CD14-positive monocyte (primary cell): ENCODE data around the gene CST1. TPM values are rescaled to one million over a fixed set of nuclear protein-coding genes. Genes with fewer than 3 reads are reported as not detected.

ENCODE experiments used
- DNase-seq, 3 donors: peaks; one replicate each; pipeline ENCODE4 v3.0.0-alpha.2; 2011 to 2022
- H2AFZ ChIP-seq: 2 replicates; pipeline ENCODE4 v1.6.0; 2012; ENCODE audit warnings: mild to moderate bottlenecking, low read depth, low read length, inconsistent platforms; ENCODE audit not compliant: insufficient read depth, poor library complexity, severe bottlenecking
- H3K27ac ChIP-seq, 2 donors: 1 replicate in 1 of 2; 2 replicates in 1 of 2; pipeline ENCODE4 v1.5.1; 2012 to 2013; ENCODE audit warnings: low read length in 2 of 2, control low read depth in 1 of 2, inconsistent platforms in 1 of 2, low read depth in 1 of 2, mild to moderate bottlenecking in 1 of 2
- H3K27me3 ChIP-seq, 2 donors: one replicate each; pipeline versions ENCODE4 v1.6.0 to v1.6.1; 2011 to 2013; ENCODE audit warnings: low read length in 2 of 2; ENCODE audit not compliant: control insufficient read depth in 2 of 2, insufficient read depth in 2 of 2
- H3K36me3 ChIP-seq, 2 donors: replicated peaks in 1 of 2; 1 replicate in 1 of 2; 2 replicates in 1 of 2; pipeline versions ENCODE4 v1.5.1 to v1.6.1; 2012 to 2013; ENCODE audit warnings: low read length in 2 of 2, control low read depth in 1 of 2, inconsistent platforms in 1 of 2, mild to moderate bottlenecking in 1 of 2; ENCODE audit not compliant: insufficient read depth in 2 of 2, control insufficient read depth in 1 of 2
- H3K4me1 ChIP-seq, 2 donors: 1 replicate in 1 of 2; 2 replicates in 1 of 2; pipeline versions ENCODE4 v1.5.1 to v1.6.1; 2012 to 2013; ENCODE audit warnings: low read length in 2 of 2, control low read depth in 1 of 2, inconsistent platforms in 1 of 2, mild to moderate bottlenecking in 1 of 2, moderate library complexity in 1 of 2; ENCODE audit not compliant: insufficient read depth in 2 of 2, control insufficient read depth in 1 of 2
- H3K4me2 ChIP-seq: replicated peaks from 2 replicates; pipeline ENCODE3; 2012; ENCODE audit warnings: low read length, moderate library complexity, mild to moderate bottlenecking; ENCODE audit not compliant: poor library complexity, severe bottlenecking; ENCODE audit errors: extremely low read depth
- H3K4me3 ChIP-seq, 3 experiments: fragments of 200-600 bp in 1 of 3; sonication (generic) in 1 of 3; replicated peaks in 1 of 3; 1 replicate in 2 of 3; 2 replicates in 1 of 3; pipeline ENCODE4 v1.5.1; 2011 to 2013; ENCODE audit warnings: low read length in 3 of 3, mild to moderate bottlenecking in 3 of 3, control low read depth in 2 of 3, low read depth in 2 of 3, inconsistent platforms in 1 of 3, moderate library complexity in 1 of 3
- H3K79me2 ChIP-seq: 2 replicates; pipeline ENCODE4 v1.6.0; 2012; ENCODE audit warnings: mild to moderate bottlenecking, control low read depth, inconsistent platforms, low read length, moderate library complexity; ENCODE audit not compliant: insufficient read depth
- H3K9ac ChIP-seq: 2 replicates; pipeline ENCODE4 v1.6.0; 2017; ENCODE audit warnings: low read length, mild to moderate bottlenecking; ENCODE audit not compliant: insufficient read depth, poor library complexity, severe bottlenecking
- H3K9me3 ChIP-seq, 2 donors: replicated peaks in 1 of 2; 1 replicate in 1 of 2; 2 replicates in 1 of 2; pipeline versions ENCODE4 v1.5.1 to v1.6.1; 2012 to 2013; ENCODE audit warnings: low read length in 2 of 2, control low read depth in 1 of 2; ENCODE audit not compliant: control insufficient read depth in 1 of 2, insufficient read depth in 1 of 2
- H4K20me1 ChIP-seq: 2 replicates; pipeline ENCODE4 v1.6.0; 2012; ENCODE audit warnings: mild to moderate bottlenecking, low read length, control low read depth, moderate library complexity; ENCODE audit not compliant: insufficient read depth
- H3K27ac Mint-ChIP-seq, 7 donors: one replicate each; pipeline ENCODE4 v1.8.0; 2020; ENCODE audit warnings: mild to moderate bottlenecking in 7 of 7, mixed read lengths in 7 of 7, moderate library complexity in 6 of 7, inconsistent platforms in 2 of 7
- H3K27me3 Mint-ChIP-seq, 3 donors: one replicate each; pipeline ENCODE4 v1.8.0; 2021 to 2022; ENCODE audit warnings: low read depth in 3 of 3, mild to moderate bottlenecking in 3 of 3, mixed read lengths in 3 of 3, moderate library complexity in 3 of 3, inconsistent platforms in 1 of 3
- H3K36me3 Mint-ChIP-seq, 2 donors: one replicate each; pipeline ENCODE4 v1.8.0; 2020; ENCODE audit warnings: mixed read lengths in 2 of 2, inconsistent platforms in 1 of 2, mild to moderate bottlenecking in 1 of 2
- H3K4me1 Mint-ChIP-seq: one replicate; pipeline ENCODE4 v1.8.0; 2020; ENCODE audit warnings: mild to moderate bottlenecking, mixed read lengths
- H3K4me3 Mint-ChIP-seq, 2 donors: one replicate each; pipeline ENCODE4 v1.8.0; 2020; ENCODE audit warnings: mild to moderate bottlenecking in 2 of 2, mixed read lengths in 2 of 2, moderate library complexity in 1 of 2
- H3K9me3 Mint-ChIP-seq, 7 donors: one replicate each; pipeline ENCODE4 v1.8.0; 2020 to 2022; ENCODE audit warnings: mixed read lengths in 7 of 7, mild to moderate bottlenecking in 6 of 7, moderate library complexity in 6 of 7, inconsistent platforms in 2 of 7
- WGBS: methylation state at CpG from one replicate; pipeline ENCODE4 v1.1.5; 2013; ENCODE audit warnings: missing lambda C conversion rate; ENCODE audit not compliant: insufficient coverage; 5-methylcytosine and 5-hydroxymethylcytosine counted together
- intact Hi-C, 2 donors: fragments of 100-400 bp; cut with micrococcal nuclease; formaldehyde crosslinking; loops; one replicate each; pipeline versions ENCODE4 v1.15.0 to v1.15.1; 2023
- polyA plus RNA-seq, 3 donors: library from polyadenylated mRNA; depleted of rRNA in 1 of 3; unstranded in 2 of 3; stranded (reverse) in 1 of 3; fragments of 300-500 nt in 2 of 3; fragments of >200 nt in 1 of 3; fragmentation: Illumina TruSeq in 2 of 3; gene quantifications; 1 replicate in 2 of 3; 2 replicates in 1 of 3; pipeline ENCODE4 v1.2.3, GENCODE V29; 2012 to 2021
- small RNA-seq: library from RNA; depleted of rRNA; stranded (forward); fragments of <200 nt; gene quantifications from one replicate; pipeline ENCODE3, GENCODE V24; 2012; ENCODE audit warnings: low read depth; ENCODE audit not compliant: insufficient read length
- TF ChIP-seq, protein P1 (sequence below): fragments of 200-600 bp; IDR thresholded peaks from one replicate; pipeline ENCODE4 v1.8.0; 2022; ENCODE audit warnings: antibody characterized with exemption, mild to moderate bottlenecking

Gene CST1
- polyA plus RNA-seq, 3 donors, result not detected

DNA sequence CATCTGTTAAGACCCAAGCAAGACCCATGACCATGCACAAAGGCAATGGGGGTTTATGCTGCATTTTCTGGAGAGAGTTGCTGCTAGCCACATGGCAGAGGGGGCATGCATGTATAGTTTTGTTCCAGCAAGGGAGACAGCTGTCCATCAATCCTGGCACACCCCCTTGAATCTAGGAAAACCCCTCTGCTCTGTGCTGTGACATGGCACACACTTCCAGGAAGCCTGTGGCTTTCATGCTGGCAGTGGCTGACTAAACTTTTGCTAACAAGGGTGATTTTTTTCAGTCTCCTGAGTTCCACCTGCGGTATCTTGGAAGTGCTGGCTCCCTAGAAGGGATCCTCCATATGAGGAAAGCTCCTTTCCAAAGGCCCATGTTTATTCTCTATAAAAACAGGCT, 52.8 kb downstream of the CST1 start:
- no peak overlapping the region for H3K27ac ChIP-seq
- WGBS, result no CpG with 5 or more reads among the region's 1 CpG
- no peaks in the 10 kb centered on the region for H3K9me3 ChIP-seq
- H3K27ac Mint-ChIP-seq, result no peak overlapping the region
- no peaks in the 10 kb centered on the region for H3K27me3 ChIP-seq
- peaks cover 8 to 14% (median 12%) of the 10 kb centered on the region in 3 donors for H3K27me3 Mint-ChIP-seq
- no peak for DNase-seq
- no peak overlapping the region for H3K9ac ChIP-seq
- intact Hi-C loops, result no loop called here
- H3K4me3 ChIP-seq, result no peak overlapping the region
- TF ChIP-seq, protein P1, sequence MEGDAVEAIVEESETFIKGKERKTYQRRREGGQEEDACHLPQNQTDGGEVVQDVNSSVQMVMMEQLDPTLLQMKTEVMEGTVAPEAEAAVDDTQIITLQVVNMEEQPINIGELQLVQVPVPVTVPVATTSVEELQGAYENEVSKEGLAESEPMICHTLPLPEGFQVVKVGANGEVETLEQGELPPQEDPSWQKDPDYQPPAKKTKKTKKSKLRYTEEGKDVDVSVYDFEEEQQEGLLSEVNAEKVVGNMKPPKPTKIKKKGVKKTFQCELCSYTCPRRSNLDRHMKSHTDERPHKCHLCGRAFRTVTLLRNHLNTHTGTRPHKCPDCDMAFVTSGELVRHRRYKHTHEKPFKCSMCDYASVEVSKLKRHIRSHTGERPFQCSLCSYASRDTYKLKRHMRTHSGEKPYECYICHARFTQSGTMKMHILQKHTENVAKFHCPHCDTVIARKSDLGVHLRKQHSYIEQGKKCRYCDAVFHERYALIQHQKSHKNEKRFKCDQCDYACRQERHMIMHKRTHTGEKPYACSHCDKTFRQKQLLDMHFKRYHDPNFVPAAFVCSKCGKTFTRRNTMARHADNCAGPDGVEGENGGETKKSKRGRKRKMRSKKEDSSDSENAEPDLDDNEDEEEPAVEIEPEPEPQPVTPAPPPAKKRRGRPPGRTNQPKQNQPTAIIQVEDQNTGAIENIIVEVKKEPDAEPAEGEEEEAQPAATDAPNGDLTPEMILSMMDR, result no peak
- no peaks in the 10 kb centered on the region for H3K4me1 ChIP-seq
- H3K79me2 ChIP-seq, result no peaks in the 10 kb centered on the region
- no peak overlapping the region for H2AFZ ChIP-seq
- H3K4me2 ChIP-seq, result no peak overlapping the region
- no peaks in the 10 kb centered on the region for H3K36me3 ChIP-seq
- peaks cover 1% of the 10 kb centered on the region for H3K4me1 Mint-ChIP-seq
- no peaks in the 10 kb centered on the region for H3K36me3 Mint-ChIP-seq
- no peaks in the 10 kb centered on the region for H4K20me1 ChIP-seq
- no peaks in the 10 kb centered on the region for H3K9me3 Mint-ChIP-seq
- no peak overlapping the region for H3K4me3 Mint-ChIP-seq

Small RNA genes within 50 kb of the gene (small RNA-seq; reads per million reads assigned to genes)
- not detected for gene CST2P1

Other genes with a start within 250 kb of the CST1 start
- not detected for gene CST9L, start 182.5 kb downstream of the CST1 start, polyA plus RNA-seq
- gene CST9, start 145.0 kb downstream of the CST1 start, polyA plus RNA-seq, result under 1 TPM in 1 of 3 donors, not detected in 2; 0.13 TPM
- gene CST3, start 113.0 kb downstream of the CST1 start, polyA plus RNA-seq, result 1,000 to 10,000 TPM; 1,459 to 3,222 (median 2,657) TPM
- not detected for gene CST4, start 61.9 kb downstream of the CST1 start, polyA plus RNA-seq
- gene CST2, start 75.8 kb upstream of the CST1 start, polyA plus RNA-seq, result not detected
- gene CST5, start 128.8 kb upstream of the CST1 start, polyA plus RNA-seq, result not detected
- gene GGTLC1, start 237.8 kb upstream of the CST1 start, polyA plus RNA-seq, result not detected